ENCODE data around the gene RTN1.

- TF ChIP-seq SMC3 (IDR thresholded peaks at IDR 0.05; ENCODE audit: low read depth, low read length) (no peak), EZH2phosphoT487 (IDR thresholded peaks at IDR 0.05; ENCODE audit: borderline replicate concordance, low read depth) (no peak), CTCF (IDR thresholded peaks at IDR 0.05) (no peak), EP300 (IDR thresholded peaks at IDR 0.05; ENCODE audit: borderline replicate concordance in 1 of 2, low read depth in 1 of 2, low read length in 1 of 2) (no peak), RFX5 (IDR thresholded peaks at IDR 0.05; ENCODE audit: low read length) (no peak), MAX (IDR thresholded peaks at IDR 0.05; ENCODE audit: low read depth) (no peak), YY1 (IDR thresholded peaks at IDR 0.05; ENCODE audit: low read depth) (no peak), ZBTB33 (IDR thresholded peaks at IDR 0.05; ENCODE audit: borderline replicate concordance, low read depth) (no peak), CHD2 (IDR thresholded peaks at IDR 0.05; ENCODE audit: low read length, partially characterized antibody) (no peak), POLR2AphosphoS5 (IDR thresholded peaks at IDR 0.05; ENCODE audit: low read depth, low read length) (no peak), ELF1 (IDR thresholded peaks at IDR 0.05) (no peak), NFIC (IDR thresholded peaks at IDR 0.05; ENCODE audit: borderline replicate concordance) (no peak), GABPA (IDR thresholded peaks at IDR 0.05; ENCODE audit: low read depth) (no peak), FOXM1 (IDR thresholded peaks at IDR 0.05; ENCODE audit: low read depth) (no peak)
These were observed 306.2 kb downstream of the RTN1 start for GRCh38 chr14:59564366-59564765.
